Naive thymus-derived CD4-positive, alpha-beta T cell (primary cell): ENCODE results near the gene MAML2. TPM values are rescaled to one million over a fixed set of nuclear protein-coding genes. Genes with fewer than 3 reads are reported as not detected.

Experiments
- ATAC-seq: fragments of 150-1000 bp; cut with Tn5 transposase; 2 replicates; pipeline ENCODE4 v1.10.0; 2021; ENCODE audit warnings: mild to moderate bottlenecking, moderate library complexity
- CTCF ChIA-PET: fragments of 350-600 bp; sonication (Branson Sonifier 250); formaldehyde crosslinking; loops from one replicate; lab custom pipeline; 2021; ENCODE audit warnings: antibody characterized with exemption; lab: Charles Lee
- POLR2A ChIA-PET: fragments of 350-600 bp; sonication (Branson Sonifier 250); formaldehyde crosslinking; loops from one replicate; lab custom pipeline; 2021; ENCODE audit warnings: antibody characterized with exemption, inconsistent platforms; lab: Charles Lee
- DNase-seq, 9 donors: peaks; one replicate each; pipeline versions ENCODE4 v3.0.0 to v3.0.0-alpha.2; 2020 to 2022; ENCODE audit warnings: mixed read lengths in 1 of 9
- H3K27ac ChIP-seq: one replicate; pipeline ENCODE4 v1.7.0; 2013; ENCODE audit warnings: mild to moderate bottlenecking, low read depth, low read length, moderate library complexity
- H3K27me3 ChIP-seq, 2 donors: one replicate each; pipeline ENCODE4 v1.7.0; 2013; ENCODE audit warnings: low read length in 2 of 2, mild to moderate bottlenecking in 2 of 2, moderate library complexity in 2 of 2; ENCODE audit not compliant: control insufficient read depth in 2 of 2, insufficient read depth in 2 of 2
- H3K36me3 ChIP-seq, 3 experiments: 1 replicate in 2 of 3; 2 replicates in 1 of 3; pipeline ENCODE4 v1.7.0; 2013; ENCODE audit warnings: low read length in 3 of 3, mild to moderate bottlenecking in 3 of 3, moderate library complexity in 1 of 3; ENCODE audit not compliant: insufficient read depth in 3 of 3, control insufficient read depth in 2 of 3
- H3K4me1 ChIP-seq, 2 donors: one replicate each; pipeline ENCODE4 v1.7.0; 2013; ENCODE audit warnings: low read length in 2 of 2, mild to moderate bottlenecking in 2 of 2, moderate library complexity in 1 of 2; ENCODE audit not compliant: control insufficient read depth in 2 of 2, insufficient read depth in 2 of 2
- H3K4me3 ChIP-seq: 2 replicates; pipeline ENCODE4 v1.7.0; 2013; ENCODE audit warnings: mild to moderate bottlenecking, low read length
- H3K9me3 ChIP-seq, 3 experiments: 1 replicate in 2 of 3; 2 replicates in 1 of 3; pipeline ENCODE4 v1.7.0; 2013; ENCODE audit warnings: low read length in 3 of 3; ENCODE audit not compliant: control insufficient read depth in 2 of 3
- H3K27ac Mint-ChIP-seq, 9 donors: one replicate each; pipeline ENCODE4 v1.8.0; 2020 to 2022; ENCODE audit warnings: mixed read lengths in 9 of 9, mild to moderate bottlenecking in 8 of 9, moderate library complexity in 5 of 9, inconsistent platforms in 2 of 9
- H3K27me3 Mint-ChIP-seq, 5 donors: one replicate each; pipeline ENCODE4 v1.8.0; 2021 to 2022; ENCODE audit warnings: mixed read lengths in 5 of 5, mild to moderate bottlenecking in 1 of 5
- H3K36me3 Mint-ChIP-seq, 5 donors: one replicate each; pipeline ENCODE4 v1.8.0; 2020 to 2022; ENCODE audit warnings: mixed read lengths in 5 of 5, mild to moderate bottlenecking in 3 of 5, inconsistent platforms in 1 of 5
- H3K4me1 Mint-ChIP-seq, 7 donors: one replicate each; pipeline ENCODE4 v1.8.0; 2020 to 2022; ENCODE audit warnings: mixed read lengths in 7 of 7, mild to moderate bottlenecking in 3 of 7, inconsistent platforms in 1 of 7
- H3K4me3 Mint-ChIP-seq, 10 donors: one replicate each; pipeline ENCODE4 v1.8.0; 2020 to 2022; ENCODE audit warnings: mild to moderate bottlenecking in 10 of 10, mixed read lengths in 10 of 10, moderate library complexity in 6 of 10, inconsistent platforms in 2 of 10
- H3K9me3 Mint-ChIP-seq, 11 donors: one replicate each; pipeline ENCODE4 v1.8.0; 2020 to 2022; ENCODE audit warnings: mixed read lengths in 11 of 11, mild to moderate bottlenecking in 4 of 11, inconsistent platforms in 1 of 11, moderate library complexity in 1 of 11
- intact Hi-C, 2 donors: fragments of 100-400 bp; cut with micrococcal nuclease; formaldehyde crosslinking; loops; one replicate each; pipeline ENCODE4 v1.15.1; 2023
- polyA plus RNA-seq, 2 donors: library from polyadenylated mRNA; unstranded; fragments of 300-500 nt; fragmentation: Illumina TruSeq; gene quantifications; one replicate each; pipeline ENCODE4 v1.2.3, GENCODE V29; 2021
- total RNA-seq, 6 experiments: library from RNA in 5 of 6; stranded (reverse) in 5 of 6; gene quantifications; 1 replicate in 5 of 6; 2 replicates in 1 of 6; pipeline ENCODE4 v1.2.3 and lab custom pipeline; 2021 to 2026

Gene MAML2
- total and polyA plus RNA-seq, 7 experiments from 2014 or later, result 12.6 to 81.3 (median 52.5) TPM

GRCh38 chr11:96143041-96143521, 199.9 kb downstream of the MAML2 start:
- H3K36me3 Mint-ChIP-seq, result peaks cover 5 to 50% (median 31%) of the 10 kb centered on the region in 5 donors
- H3K27ac ChIP-seq, result no peak overlapping the region
- ATAC-seq (no peak), DNase-seq (no peak)
- H3K27me3 Mint-ChIP-seq, result no peaks in the 10 kb centered on the region
- ChIA-PET POLR2A (interaction anchor here (1.6 kb wide), 1 partner anchor 12 kb away, joined by 5 read pairs; no protein-coding TSS in a partner anchor), CTCF (no interaction called here)
- H3K36me3 ChIP-seq, result no peaks in the 10 kb centered on the region
- peaks cover 10 to 30% of the 10 kb centered on the region in 2 donors for H3K4me1 ChIP-seq
- H3K27ac Mint-ChIP-seq, result peak overlapping the region in 5 of 9 donors; percentile 9 to 84 (median 43)
- peaks cover 0 to 4% (median 0%) of the 10 kb centered on the region in 11 donors for H3K9me3 Mint-ChIP-seq
- H3K9me3 ChIP-seq, result no peaks in the 10 kb centered on the region
- intact Hi-C loops, result no loop called here
- no peak overlapping the region for H3K4me3 ChIP-seq
- H3K27me3 ChIP-seq, result no peaks in the 10 kb centered on the region
- peaks cover 24 to 94% (median 83%) of the 10 kb centered on the region in 7 donors for H3K4me1 Mint-ChIP-seq
- no peak overlapping the region for H3K4me3 Mint-ChIP-seq

GRCh38 chr11:96141626-96142025, 201.4 kb downstream of the MAML2 start:
- H3K27ac ChIP-seq, result no peak overlapping the region
- DNase-seq (no peak), ATAC-seq (no peak)
- Mint-ChIP-seq H3K27me3 (no peaks in the 10 kb centered on the region), H3K4me3 (peak overlapping the region in 2 of 10 donors; percentile 57 to 64), H3K9me3 (peaks cover 0 to 4% (median 0%) of the 10 kb centered on the region in 11 donors), H3K27ac (peak overlapping the region in 8 of 9 donors; percentile 48 to 86 (median 59)), H3K4me1 (peaks cover 34 to 94% (median 85%) of the 10 kb centered on the region in 7 donors), H3K36me3 (peaks cover 0 to 51% (median 34%) of the 10 kb centered on the region in 5 donors)
- H3K36me3 ChIP-seq, result no peaks in the 10 kb centered on the region
- H3K9me3 ChIP-seq, result no peaks in the 10 kb centered on the region
- no peak overlapping the region for H3K4me3 ChIP-seq
- intact Hi-C loops, result no loop called here
- POLR2A ChIA-PET, result interaction anchor here (0.8 kb wide), 1 partner anchor 32 kb away, joined by 3 read pairs; no protein-coding TSS in a partner anchor
- H3K4me1 ChIP-seq, result peaks cover 10 to 43% of the 10 kb centered on the region in 2 donors
- H3K27me3 ChIP-seq, result no peaks in the 10 kb centered on the region
- CTCF ChIA-PET, result no interaction called here

DNA sequence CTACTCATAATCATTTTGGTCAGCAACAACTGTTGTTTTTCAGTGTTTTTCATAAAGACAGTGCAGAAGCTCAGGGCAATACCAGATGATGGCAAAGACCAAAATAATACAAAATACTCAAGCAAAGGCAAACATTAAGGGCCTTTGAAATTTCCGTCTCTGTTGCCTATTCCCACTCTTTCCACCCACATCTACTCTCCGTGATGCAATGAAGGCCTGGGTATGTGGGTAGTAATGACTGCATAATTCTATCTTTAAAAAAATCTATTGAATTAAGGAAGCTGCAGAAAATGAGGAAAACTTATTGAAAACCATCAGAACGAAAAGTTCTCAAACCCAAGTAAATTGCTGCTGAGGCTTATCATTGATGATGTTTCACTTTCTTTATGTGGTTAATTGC, 203.3 kb downstream of the MAML2 start:
- Mint-ChIP-seq H3K27me3 (no peaks in the 10 kb centered on the region), H3K4me3 (peak overlapping the region; percentile 5 to 69 (median 44)), H3K27ac (peak overlapping the region; percentile 50 to 92 (median 78)), H3K36me3 (peaks cover 6 to 55% (median 37%) of the 10 kb centered on the region in 5 donors), H3K4me1 (peaks cover 45 to 98% (median 91%) of the 10 kb centered on the region in 7 donors), H3K9me3 (peaks cover 0 to 5% (median 0%) of the 10 kb centered on the region in 11 donors)
- ChIA-PET CTCF (interaction anchor here (0.5 kb wide), 1 partner anchor 294 kb away, joined by 3 read pairs; no protein-coding TSS in a partner anchor), POLR2A (no interaction called here)
- Histone ChIP-seq H3K36me3 (no peaks in the 10 kb centered on the region), H3K9me3 (no peaks in the 10 kb centered on the region), H3K4me1 (peaks cover 17 to 60% of the 10 kb centered on the region in 2 donors), H3K27ac (peak overlapping the region; percentile 5), H3K4me3 (no peak overlapping the region), H3K27me3 (no peaks in the 10 kb centered on the region)
- intact Hi-C loops, result no loop called here
- DNase-seq (peak in 1 of 9 donors; percentile 10), ATAC-seq (no peak)

DNA sequence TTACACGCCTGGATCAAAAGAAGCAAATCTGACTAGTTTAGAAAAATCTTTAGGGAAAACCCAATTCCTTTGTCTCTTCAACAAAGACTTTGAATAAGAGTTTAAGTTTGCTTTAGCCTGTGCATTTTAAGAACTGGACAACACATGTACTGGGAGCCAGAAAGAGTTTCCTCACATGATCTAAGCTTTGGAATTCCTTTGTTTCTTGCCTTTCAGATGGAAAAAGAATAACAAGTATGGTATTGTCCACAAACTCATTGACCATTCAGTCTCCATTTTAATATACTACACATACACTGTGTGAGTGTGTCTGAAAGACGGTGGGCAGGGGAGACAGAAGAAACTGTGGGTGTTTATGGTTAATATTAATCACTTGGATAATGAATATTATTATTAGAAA, 205.6 kb downstream of the MAML2 start:
- Histone ChIP-seq H3K4me1 (peaks cover 19 to 62% of the 10 kb centered on the region in 2 donors), H3K27me3 (no peaks in the 10 kb centered on the region), H3K27ac (no peak overlapping the region), H3K4me3 (no peak overlapping the region), H3K9me3 (no peaks in the 10 kb centered on the region), H3K36me3 (no peaks in the 10 kb centered on the region)
- H3K4me1 Mint-ChIP-seq, result peaks cover 47 to 89% (median 82%) of the 10 kb centered on the region in 7 donors
- intact Hi-C loops, result loop anchor here (2.0 kb wide), 2 partner anchors 19 to 25 kb away; no protein-coding TSS in a partner anchor
- H3K27ac Mint-ChIP-seq, result peak overlapping the region; percentile 41 to 88 (median 79)
- H3K9me3 Mint-ChIP-seq, result peaks cover 0 to 5% (median 0%) of the 10 kb centered on the region in 11 donors
- POLR2A ChIA-PET, result interaction anchor here (0.7 to 1.5 kb wide), 5 partner anchors 9 to 101 kb away, joined by 3 to 4 read pairs (median 3); no protein-coding TSS in a partner anchor
- peak overlapping the region; percentile 6 to 73 (median 58) for H3K4me3 Mint-ChIP-seq
- CTCF ChIA-PET, result interaction anchor here (2.0 kb wide), 1 partner anchor 206 kb away, joined by 5 read pairs; the partner anchor contains the start of gene MAML2
- H3K27me3 Mint-ChIP-seq, result no peaks in the 10 kb centered on the region
- DNase-seq (no peak), ATAC-seq (no peak)
- H3K36me3 Mint-ChIP-seq, result peaks cover 7 to 43% (median 32%) of the 10 kb centered on the region in 5 donors

DNA sequence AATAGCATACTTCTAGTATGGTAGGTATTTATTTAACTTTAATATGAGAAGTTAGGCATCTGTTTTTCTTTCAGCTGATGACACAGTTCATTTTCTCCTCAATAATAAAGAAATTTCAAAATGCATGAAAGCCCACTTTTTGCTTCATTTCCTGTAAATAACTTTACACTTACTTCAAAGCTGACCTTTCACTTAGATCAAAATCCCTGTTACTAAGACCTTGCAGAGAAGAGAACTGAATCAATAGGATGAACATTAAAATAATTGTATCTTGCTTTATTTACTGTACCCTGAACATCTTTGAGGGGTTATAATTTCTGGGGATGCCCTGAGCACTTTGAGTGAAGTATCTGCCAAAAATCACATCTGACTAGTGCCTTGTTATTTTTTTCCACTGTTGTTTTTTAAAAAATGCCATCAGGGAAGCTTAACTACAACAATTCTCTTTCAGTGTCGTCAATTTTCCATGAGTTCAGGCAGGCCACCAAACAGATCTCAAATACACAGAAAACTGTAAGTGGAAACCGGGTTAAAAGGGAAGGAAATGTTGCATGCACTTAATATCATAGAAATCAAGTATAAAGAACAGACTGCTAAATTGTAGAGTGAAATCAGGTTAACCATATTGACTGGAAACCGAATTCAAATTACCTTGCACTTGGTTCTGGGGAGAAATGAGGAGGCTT, 206.2 kb downstream of the MAML2 start:
- H3K27ac Mint-ChIP-seq, result peak overlapping the region; percentile 41 to 88 (median 79)
- Histone ChIP-seq H3K36me3 (no peaks in the 10 kb centered on the region), H3K27ac (no peak overlapping the region), H3K4me3 (no peak overlapping the region), H3K9me3 (no peaks in the 10 kb centered on the region), H3K4me1 (peaks cover 19 to 61% of the 10 kb centered on the region in 2 donors), H3K27me3 (no peaks in the 10 kb centered on the region)
- no peaks in the 10 kb centered on the region for H3K27me3 Mint-ChIP-seq
- H3K9me3 Mint-ChIP-seq, result peaks cover 0 to 5% (median 0%) of the 10 kb centered on the region in 11 donors
- H3K4me3 Mint-ChIP-seq, result peak overlapping the region; percentile 6 to 73 (median 58)
- CTCF ChIA-PET, result interaction anchor here (2.0 kb wide), 1 partner anchor 206 kb away, joined by 5 read pairs; the partner anchor contains the start of gene MAML2
- H3K36me3 Mint-ChIP-seq, result peaks cover 7 to 45% (median 26%) of the 10 kb centered on the region in 5 donors
- peaks cover 47 to 89% (median 81%) of the 10 kb centered on the region in 7 donors for H3K4me1 Mint-ChIP-seq
- intact Hi-C loops, result loop anchor here (1.0 to 2.0 kb wide), 3 partner anchors 10 to 24 kb away; no protein-coding TSS in a partner anchor
- POLR2A ChIA-PET, result interaction anchor here (0.7 to 1.5 kb wide), 5 partner anchors 9 to 175 kb away, joined by 3 to 4 read pairs (median 3); no protein-coding TSS in a partner anchor
- peak in 2 of 9 donors; percentile 13 to 36 for DNase-seq
- ATAC-seq, result no peak

DNA sequence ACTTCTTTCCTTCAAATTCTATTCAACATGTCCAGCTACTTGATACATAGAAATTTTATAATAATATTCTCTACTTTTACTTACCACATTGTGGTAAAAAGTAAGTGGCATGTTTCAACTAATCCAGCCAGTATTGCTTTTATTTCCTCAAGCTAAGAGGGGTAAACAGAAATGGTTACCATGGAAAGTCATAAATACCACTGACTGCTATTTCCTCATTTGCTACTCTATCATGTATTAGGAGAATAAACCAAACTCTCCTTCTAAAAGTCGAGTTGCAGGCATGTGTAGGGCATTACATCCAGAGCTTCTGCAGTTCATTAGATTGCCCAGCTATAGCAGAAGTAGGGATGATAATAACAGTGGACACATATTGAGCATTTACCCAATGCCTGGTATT, 208.4 kb downstream of the MAML2 start:
- Mint-ChIP-seq H3K9me3 (peaks cover 0 to 5% (median 0%) of the 10 kb centered on the region in 11 donors), H3K4me3 (peak overlapping the region in 2 of 10 donors; percentile 23 to 34), H3K27ac (peak overlapping the region in 5 of 9 donors; percentile 49 to 88 (median 56)), H3K36me3 (peaks cover 7 to 50% (median 27%) of the 10 kb centered on the region in 5 donors), H3K27me3 (no peaks in the 10 kb centered on the region), H3K4me1 (peaks cover 40 to 85% (median 72%) of the 10 kb centered on the region in 7 donors)
- H3K27ac ChIP-seq, result no peak overlapping the region
- no peaks in the 10 kb centered on the region for H3K27me3 ChIP-seq
- H3K9me3 ChIP-seq, result no peaks in the 10 kb centered on the region
- DNase-seq (peak in 2 of 9 donors; percentile 7 to 24), ATAC-seq (peak; percentile 82)
- intact Hi-C loops, result no loop called here
- H3K4me1 ChIP-seq, result peaks cover 11 to 41% of the 10 kb centered on the region in 2 donors
- H3K4me3 ChIP-seq, result no peak overlapping the region
- CTCF ChIA-PET, result interaction anchor here (0.6 to 1.5 kb wide), 2 partner anchors 14 to 80 kb away, joined by 3 read pairs; no protein-coding TSS in a partner anchor
- no peaks in the 10 kb centered on the region for H3K36me3 ChIP-seq
- POLR2A ChIA-PET, result interaction anchor here (1.3 kb wide), 1 partner anchor 21 kb away, joined by 3 read pairs; no protein-coding TSS in a partner anchor
